Measurements from ENCODE around the gene CYB5D1. TPM values are rescaled to one million over a fixed set of nuclear protein-coding genes. Genes with fewer than 3 reads are reported as not detected.

Gene CYB5D1
- total RNA-seq, 1 donor from 2014 or later = 9.8 TPM

Other genes starting within 250 kb of the CYB5D1 start
- 44.4 and 46.0 TPM in 2 replicates for gene FXR2, start 243.1 kb upstream of the CYB5D1 start, total RNA-seq
- 21.2 and 25.1 TPM in 2 replicates for gene SAT2, start 230.2 kb upstream of the CYB5D1 start, total RNA-seq
- gene SHBG, start 227.9 kb upstream of the CYB5D1 start, total RNA-seq = 0.13 TPM in 1 of 2 replicates, not detected in the other
- not detected in 2 replicates for gene ATP1B2, start 207.1 kb upstream of the CYB5D1 start, total RNA-seq
- 50.9 and 53.7 TPM in 2 replicates for gene TP53, start 170.5 kb upstream of the CYB5D1 start, total RNA-seq
- gene WRAP53, start 169.5 kb upstream of the CYB5D1 start, total RNA-seq = 9.6 and 13.7 TPM in 2 replicates
- 0.07 and 0.40 TPM in 2 replicates for gene EFNB3, start 152.8 kb upstream of the CYB5D1 start, total RNA-seq
- gene DNAH2, start 140.3 kb upstream of the CYB5D1 start, total RNA-seq = under 0.01 and 0.07 TPM in 2 replicates
- 2.0 and 3.1 TPM in 2 replicates for gene KDM6B, start 23.8 kb upstream of the CYB5D1 start, total RNA-seq
- 5.8 and 19.8 TPM in 2 replicates for gene TMEM88, start 2.9 kb upstream of the CYB5D1 start, total RNA-seq
- 95.4 and 120 TPM in 2 replicates for gene NAA38, start 444 bp upstream of the CYB5D1 start, total RNA-seq
- 144 and 220 TPM in 2 replicates for gene CHD3, start 30.8 kb downstream of the CYB5D1 start, total RNA-seq
- 0.86 and 1.2 TPM in 2 replicates for gene RNF227, start 58.3 kb downstream of the CYB5D1 start, total RNA-seq
- 0.20 and 0.32 TPM in 2 replicates for gene KCNAB3, start 71.9 kb downstream of the CYB5D1 start, total RNA-seq
- gene TRAPPC1, start 73.9 kb downstream of the CYB5D1 start, total RNA-seq = 43.6 and 62.4 TPM in 2 replicates
- gene CNTROB, start 74.2 kb downstream of the CYB5D1 start, total RNA-seq = 17.9 and 23.7 TPM in 2 replicates
- not detected in 2 replicates for gene GUCY2D, start 144.6 kb downstream of the CYB5D1 start, total RNA-seq
- not detected in 2 replicates for gene ALOX15B, start 181.1 kb downstream of the CYB5D1 start, total RNA-seq
- gene ALOX12B, start 229.7 kb downstream of the CYB5D1 start, total RNA-seq = not detected in 2 replicates

Data from pulmonary artery endothelial cell (primary cell).